Cardiac muscle cell (in vitro differentiated cells and primary cell): ENCODE measurements around the gene ASCL5. TPM values are rescaled to one million over a fixed set of nuclear protein-coding genes. Genes with fewer than 3 reads are reported as not detected.

Source experiments
- DNase-seq, 2 donors: peaks; one replicate each; pipeline versions ENCODE4 v3.0.0 to v3.0.0-alpha.2; 2010 to 2017; ENCODE audit warnings: low read depth in 1 of 2, low spot score in 1 of 2
- H3K27ac ChIP-seq: fragments of 200-600 bp; sonication (generic); 2 replicates; pipeline ENCODE4 v1.5.1; 2016
- H3K27me3 ChIP-seq: fragments of 200-600 bp; sonication (generic); 2 replicates; pipeline ENCODE4 v1.6.0; 2016; ENCODE audit warnings: control low read depth
- H3K36me3 ChIP-seq: fragments of 200-600 bp; sonication (generic); 2 replicates; pipeline ENCODE4 v1.5.1; 2016; ENCODE audit warnings: control low read depth
- H3K4me1 ChIP-seq: fragments of 200-600 bp; sonication (generic); 2 replicates; pipeline ENCODE4 v1.8.1; 2017; ENCODE audit warnings: low read depth, mild to moderate bottlenecking, mixed run types
- H3K4me3 ChIP-seq: fragments of 200-600 bp; sonication (generic); 2 replicates; pipeline ENCODE4 v1.5.1; 2016; ENCODE audit warnings: mild to moderate bottlenecking
- H3K9me3 ChIP-seq: fragments of 200-600 bp; sonication (generic); 2 replicates; pipeline ENCODE4 v1.5.1; 2017; ENCODE audit warnings: low read depth, mild to moderate bottlenecking, control low read depth
- CTCF ChIP-seq: IDR thresholded peaks from 2 replicates; pipeline ENCODE4 v1.5.1; 2012; ENCODE audit warnings: low read depth, mild to moderate bottlenecking, low read length
- polyA plus RNA-seq: library from polyadenylated mRNA; unstranded; fragments of >200 nt; fragmentation: Nextera tagmentation; extraction: Ambion mirVana; gene quantifications from 2 replicates; pipeline ENCODE4 v1.2.1, GENCODE V29; 2016
- total RNA-seq: library from RNA; depleted of rRNA; stranded (reverse); fragments of >200 nt; gene quantifications from 2 replicates; pipeline ENCODE4 v1.2.3, GENCODE V29; 2016

ASCL5 gene
- total and polyA plus RNA-seq, 2 experiments from 2014 or later: 0.18 TPM; not detected in 1

GRCh38 chr1:201146626-201147390 is 19.8 kb upstream of the ASCL5 start:
- H3K4me3 ChIP-seq: no peak overlapping the region
- no peaks in the 10 kb centered on the region for H3K27me3 ChIP-seq
- no peak for TF ChIP-seq CTCF
- no peaks in the 10 kb centered on the region for H3K4me1 ChIP-seq
- no peaks in the 10 kb centered on the region for H3K9me3 ChIP-seq
- H3K27ac ChIP-seq: no peak overlapping the region
- DNase-seq: no peak
- H3K36me3 ChIP-seq: peaks cover 71% of the 10 kb centered on the region

- Histone ChIP-seq H3K36me3 (peaks cover 65% of the 10 kb centered on the region), H3K27me3 (no peaks in the 10 kb centered on the region), H3K4me3 (no peak overlapping the region), H3K4me1 (no peaks in the 10 kb centered on the region), H3K9me3 (no peaks in the 10 kb centered on the region), H3K27ac (no peak overlapping the region)
- no peak for TF ChIP-seq CTCF
- no peak for DNase-seq
These were observed 18.8 kb upstream of the ASCL5 start for GRCh38 chr1:201145816-201146215.

GRCh38 chr1:201145132-201145531 is 18.1 kb upstream of the ASCL5 start:
- Histone ChIP-seq H3K27ac (no peak overlapping the region), H3K4me3 (no peak overlapping the region), H3K36me3 (peaks cover 59% of the 10 kb centered on the region), H3K4me1 (no peaks in the 10 kb centered on the region), H3K27me3 (no peaks in the 10 kb centered on the region), H3K9me3 (no peaks in the 10 kb centered on the region)
- DNase-seq: no peak
- no peak for TF ChIP-seq CTCF

GRCh38 chr1:201144701-201145100 is 17.7 kb upstream of the ASCL5 start:
- H3K9me3 ChIP-seq: no peaks in the 10 kb centered on the region
- DNase-seq: no peak
- H3K27ac ChIP-seq: no peak overlapping the region
- no peaks in the 10 kb centered on the region for H3K27me3 ChIP-seq
- no peak for TF ChIP-seq CTCF
- H3K4me1 ChIP-seq: no peaks in the 10 kb centered on the region
- H3K4me3 ChIP-seq: no peak overlapping the region
- H3K36me3 ChIP-seq: peaks cover 55% of the 10 kb centered on the region

- no peak for TF ChIP-seq CTCF
- Histone ChIP-seq H3K4me3 (no peak overlapping the region), H3K9me3 (no peaks in the 10 kb centered on the region), H3K27me3 (no peaks in the 10 kb centered on the region), H3K27ac (no peak overlapping the region), H3K36me3 (peaks cover 50% of the 10 kb centered on the region), H3K4me1 (no peaks in the 10 kb centered on the region)
- no peak for DNase-seq
These were observed 17.0 kb upstream of the ASCL5 start for GRCh38 chr1:201143726-201144635.
